HG02678 (cell line): ENCODE data around the gene ATP6V0D1.
A peak's percentile ranks its signal among the peaks of the same experiment; 100 is the strongest.
"Not testable (repeated sequence)": the region's sequence is repeated elsewhere in the genome, so short reads cannot be mapped to it uniquely, and the experiment has no call there.

Experiments used
- ATAC-seq: cut with Tn5 transposase; IDR thresholded peaks from one replicate; pipeline ENCODE4 v1.9.1; 2021; ENCODE audit warnings: mild to moderate bottlenecking, moderate library complexity; ENCODE audit not compliant: unreplicated experiment

Gene ATP6V0D1

GRCh38 chr16:67480833-67481560 lies at the start of gene ATP6V0D1:
Gene ATP6V0D1 (minus strand): TSS chr16:67481157. CDS start chr16:67481086, 71 bp downstream.
- peak; percentile 96 for ATAC-seq

GRCh38 chr16:67530013-67530939 lies 49.3 kb upstream of the ATP6V0D1 start:
- peak; percentile 41 for ATAC-seq

- no peak for ATAC-seq
Observed at GRCh38 chr16:67529582-67530012, 48.6 kb upstream of the ATP6V0D1 start.

GRCh38 chr16:67528870-67529581 lies 48.1 kb upstream of the ATP6V0D1 start:
- no peak for ATAC-seq

- no peak for ATAC-seq
Observed at GRCh38 chr16:67528222-67528869, 47.4 kb upstream of the ATP6V0D1 start, which contains the start of gene RIPOR1. Gene RIPOR1 (plus strand): TSS chr16:67528829. CDS start chr16:67538447, 9,618 bp downstream.

GRCh38 chr16:67526149-67526791 lies 45.3 kb upstream of the ATP6V0D1 start:
- no peak for ATAC-seq

GRCh38 chr16:67525176-67525860 lies 44.4 kb upstream of the ATP6V0D1 start:
- ATAC-seq = no peak

- peak; percentile 65 for ATAC-seq
Observed at GRCh38 chr16:67521095-67521804, 40.3 kb upstream of the ATP6V0D1 start.

- no peak for ATAC-seq
Observed at GRCh38 chr16:67519242-67519641, 38.3 kb upstream of the ATP6V0D1 start.

GRCh38 chr16:67518676-67519075 lies 37.7 kb upstream of the ATP6V0D1 start:
- ATAC-seq = no peak

- peak; percentile 50 for ATAC-seq
Observed at GRCh38 chr16:67517661-67518423, 36.9 kb upstream of the ATP6V0D1 start.

GRCh38 chr16:67517155-67517445 lies 36.1 kb upstream of the ATP6V0D1 start:
- no peak for ATAC-seq

GRCh38 chr16:67516296-67517154 lies 35.6 kb upstream of the ATP6V0D1 start:
- no peak for ATAC-seq

- ATAC-seq = no peak
Observed at GRCh38 chr16:67514382-67514828, 33.4 kb upstream of the ATP6V0D1 start.

- ATAC-seq = not testable (repeated sequence)
Observed at GRCh38 chr16:67513892-67514291, 32.9 kb upstream of the ATP6V0D1 start.

- ATAC-seq = no peak
Observed at GRCh38 chr16:67509016-67509415, 28.1 kb upstream of the ATP6V0D1 start.

GRCh38 chr16:67506468-67506867 lies 25.5 kb upstream of the ATP6V0D1 start:
- no peak for ATAC-seq
